ENCODE data around the gene CD164.

- TF ChIP-seq SUZ12 (IDR thresholded peaks at IDR 0.05; ENCODE audit: extremely low read depth, insufficient read depth, insufficient read length) (no peak), ZNF274 (IDR thresholded peaks at IDR 0.05; ENCODE audit: low read depth, low read length) (no peak), YY1 (IDR thresholded peaks at IDR 0.05; ENCODE audit: insufficient read depth, insufficient read length) (no peak)
These were observed 60.5 kb downstream of the CD164 start for GRCh38 chr6:109321752-109322151.

All from NT2/D1 (cell line).